Panc1 (cell line): ENCODE data around the gene PPP1R2.

Experiments used
- POLR2AphosphoS5 ChIP-seq: IDR thresholded peaks from 2 replicates; pipeline ENCODE4 v1.6.1; 2012; ENCODE audit warnings: mild to moderate bottlenecking, low read depth, low read length, moderate library complexity
- SIN3A ChIP-seq: IDR thresholded peaks from 2 replicates; pipeline ENCODE4 v1.6.1; 2012; ENCODE audit warnings: low read depth, mild to moderate bottlenecking, low read length, moderate library complexity, borderline replicate concordance; ENCODE audit not compliant: insufficient read depth
- TCF7L2 ChIP-seq: IDR thresholded peaks from 2 replicates; pipeline ENCODE4 v1.6.1; 2011; ENCODE audit warnings: mild to moderate bottlenecking, low read depth, low read length, inconsistent platforms
- TF ChIP-seq, protein P1 (sequence below): fragments of 450-650 bp; IDR thresholded peaks from 2 replicates; pipeline ENCODE4 v1.5.1; 2017; ENCODE audit warnings: mild to moderate bottlenecking
- TF ChIP-seq, protein P2 (sequence below), 2 experiments: IDR thresholded peaks; 2 replicates each; pipeline ENCODE4 v1.6.1; 2011 to 2012; ENCODE audit warnings: low read depth in 2 of 2, control low read depth in 1 of 2, low read length in 1 of 2, mild to moderate bottlenecking in 1 of 2, moderate library complexity in 1 of 2; ENCODE audit not compliant: insufficient read depth in 1 of 2

DNA sequence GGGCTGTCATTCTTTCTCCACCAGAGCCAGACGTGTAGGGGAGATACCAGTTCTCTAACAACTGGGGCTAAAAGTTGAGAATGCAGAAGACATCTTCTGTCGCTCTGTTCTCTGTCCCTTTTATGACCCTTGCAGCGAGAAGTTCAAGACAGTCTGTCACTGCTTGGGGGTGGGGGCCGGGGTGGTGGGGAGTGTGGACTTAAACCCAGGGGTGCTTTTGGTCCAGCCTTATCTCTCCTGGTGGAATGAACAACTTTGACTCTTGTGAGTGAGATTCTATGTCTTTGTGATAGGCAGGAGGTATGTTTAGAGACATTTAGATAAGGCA is 41.4 kb upstream of the PPP1R2 start:
- TF ChIP-seq, protein P1, sequence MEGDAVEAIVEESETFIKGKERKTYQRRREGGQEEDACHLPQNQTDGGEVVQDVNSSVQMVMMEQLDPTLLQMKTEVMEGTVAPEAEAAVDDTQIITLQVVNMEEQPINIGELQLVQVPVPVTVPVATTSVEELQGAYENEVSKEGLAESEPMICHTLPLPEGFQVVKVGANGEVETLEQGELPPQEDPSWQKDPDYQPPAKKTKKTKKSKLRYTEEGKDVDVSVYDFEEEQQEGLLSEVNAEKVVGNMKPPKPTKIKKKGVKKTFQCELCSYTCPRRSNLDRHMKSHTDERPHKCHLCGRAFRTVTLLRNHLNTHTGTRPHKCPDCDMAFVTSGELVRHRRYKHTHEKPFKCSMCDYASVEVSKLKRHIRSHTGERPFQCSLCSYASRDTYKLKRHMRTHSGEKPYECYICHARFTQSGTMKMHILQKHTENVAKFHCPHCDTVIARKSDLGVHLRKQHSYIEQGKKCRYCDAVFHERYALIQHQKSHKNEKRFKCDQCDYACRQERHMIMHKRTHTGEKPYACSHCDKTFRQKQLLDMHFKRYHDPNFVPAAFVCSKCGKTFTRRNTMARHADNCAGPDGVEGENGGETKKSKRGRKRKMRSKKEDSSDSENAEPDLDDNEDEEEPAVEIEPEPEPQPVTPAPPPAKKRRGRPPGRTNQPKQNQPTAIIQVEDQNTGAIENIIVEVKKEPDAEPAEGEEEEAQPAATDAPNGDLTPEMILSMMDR, result no peak
- TF ChIP-seq POLR2AphosphoS5 (no peak), SIN3A (no peak), TCF7L2 (no peak)
- TF ChIP-seq, protein P2, sequence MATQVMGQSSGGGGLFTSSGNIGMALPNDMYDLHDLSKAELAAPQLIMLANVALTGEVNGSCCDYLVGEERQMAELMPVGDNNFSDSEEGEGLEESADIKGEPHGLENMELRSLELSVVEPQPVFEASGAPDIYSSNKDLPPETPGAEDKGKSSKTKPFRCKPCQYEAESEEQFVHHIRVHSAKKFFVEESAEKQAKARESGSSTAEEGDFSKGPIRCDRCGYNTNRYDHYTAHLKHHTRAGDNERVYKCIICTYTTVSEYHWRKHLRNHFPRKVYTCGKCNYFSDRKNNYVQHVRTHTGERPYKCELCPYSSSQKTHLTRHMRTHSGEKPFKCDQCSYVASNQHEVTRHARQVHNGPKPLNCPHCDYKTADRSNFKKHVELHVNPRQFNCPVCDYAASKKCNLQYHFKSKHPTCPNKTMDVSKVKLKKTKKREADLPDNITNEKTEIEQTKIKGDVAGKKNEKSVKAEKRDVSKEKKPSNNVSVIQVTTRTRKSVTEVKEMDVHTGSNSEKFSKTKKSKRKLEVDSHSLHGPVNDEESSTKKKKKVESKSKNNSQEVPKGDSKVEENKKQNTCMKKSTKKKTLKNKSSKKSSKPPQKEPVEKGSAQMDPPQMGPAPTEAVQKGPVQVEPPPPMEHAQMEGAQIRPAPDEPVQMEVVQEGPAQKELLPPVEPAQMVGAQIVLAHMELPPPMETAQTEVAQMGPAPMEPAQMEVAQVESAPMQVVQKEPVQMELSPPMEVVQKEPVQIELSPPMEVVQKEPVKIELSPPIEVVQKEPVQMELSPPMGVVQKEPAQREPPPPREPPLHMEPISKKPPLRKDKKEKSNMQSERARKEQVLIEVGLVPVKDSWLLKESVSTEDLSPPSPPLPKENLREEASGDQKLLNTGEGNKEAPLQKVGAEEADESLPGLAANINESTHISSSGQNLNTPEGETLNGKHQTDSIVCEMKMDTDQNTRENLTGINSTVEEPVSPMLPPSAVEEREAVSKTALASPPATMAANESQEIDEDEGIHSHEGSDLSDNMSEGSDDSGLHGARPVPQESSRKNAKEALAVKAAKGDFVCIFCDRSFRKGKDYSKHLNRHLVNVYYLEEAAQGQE (IDR thresholded peaks at IDR 0.05; ENCODE audit: insufficient read depth in 1 of 2, low read depth in 2 of 2, low read length in 1 of 2), result no peak
